Ascending aorta (tissue), 2 donors: ENCODE data around the gene RABGAP1L. TPM values are rescaled to one million over a fixed set of nuclear protein-coding genes. Genes with fewer than 3 reads are reported as not detected.

Experiments
- DNase-seq, 2 donors: peaks; one replicate each; pipeline ENCODE4 v3.0.0-alpha.2; 2019; ENCODE audit warnings: low spot score in 2 of 2
- H3K27ac ChIP-seq, 2 donors: fragments of 200-600 bp; sonication (generic); one replicate each; pipeline ENCODE4 v1.5.1; 2016 to 2017; ENCODE audit warnings: mild to moderate bottlenecking in 1 of 2
- H3K27me3 ChIP-seq: fragments of 200-600 bp; sonication (generic); one replicate; pipeline ENCODE4 v1.5.1; 2017
- H3K36me3 ChIP-seq, 2 donors: fragments of 200-600 bp; sonication (generic); one replicate each; pipeline ENCODE4 v1.5.1; 2016
- H3K4me1 ChIP-seq, 2 donors: fragments of 200-600 bp; sonication (generic); one replicate each; pipeline ENCODE4 v1.5.1; 2016 to 2017; ENCODE audit warnings: mild to moderate bottlenecking in 1 of 2
- H3K4me3 ChIP-seq, 2 donors: fragments of 200-600 bp; sonication (generic); one replicate each; pipeline ENCODE4 v1.5.1; 2016 to 2017; ENCODE audit warnings: mild to moderate bottlenecking in 1 of 2
- H3K9me3 ChIP-seq, 2 donors: fragments of 200-600 bp; sonication (generic); one replicate each; pipeline ENCODE4 v1.5.1; 2016
- intact Hi-C: fragments of 100-400 bp; cut with DNase I; formaldehyde crosslinking; loops from one replicate; pipeline ENCODE4 v1.15.1; 2023
- total RNA-seq: library from RNA; depleted of rRNA; stranded (reverse); fragments of >200 nt; gene quantifications from one replicate; pipeline ENCODE4 v1.1.0, GENCODE V29; 2016
- TF ChIP-seq, protein P1 (sequence below), 3 experiments: fragments of 200-600 bp in 2 of 3; fragments of 450-650 bp in 1 of 3; sonication (generic) in 2 of 3; IDR thresholded peaks; one replicate each; pipeline ENCODE4 v1.5.1; 2016 to 2019; ENCODE audit warnings: antibody characterized with exemption in 3 of 3, mild to moderate bottlenecking in 1 of 3, moderate library complexity in 1 of 3

RABGAP1L gene
- total RNA-seq, 1 donor from 2014 or later: 48.4 TPM

DNA sequence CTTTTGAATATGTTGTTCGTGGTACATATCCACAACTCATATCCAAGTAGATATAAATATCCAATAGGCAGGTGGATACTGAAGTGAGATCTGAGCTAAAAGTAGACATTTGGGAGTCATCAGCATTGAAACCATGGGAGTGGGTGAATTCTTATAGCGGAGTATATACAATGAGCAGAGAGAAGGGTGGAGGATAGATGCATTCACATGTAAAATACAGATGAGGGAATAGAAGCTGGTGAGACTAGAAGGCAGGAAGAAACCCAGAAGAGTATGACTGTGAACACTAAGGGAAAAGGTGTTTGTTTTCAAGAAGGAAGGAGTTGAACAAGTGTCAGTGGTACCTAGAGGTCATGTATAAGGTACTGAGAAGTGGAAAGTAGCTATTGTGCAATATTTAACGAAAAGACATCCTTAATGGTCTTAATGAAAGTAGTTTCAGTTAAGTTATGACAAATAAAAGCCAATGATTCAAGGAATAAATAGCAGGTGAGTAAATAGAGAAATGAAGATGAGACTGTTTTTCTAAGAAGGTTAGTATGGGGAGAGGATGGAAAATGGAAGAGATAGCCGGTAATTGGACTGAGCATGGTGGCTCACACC, 658.8 kb downstream of the RABGAP1L start:
- intact Hi-C loops: no loop called here
- TF ChIP-seq, protein P1, sequence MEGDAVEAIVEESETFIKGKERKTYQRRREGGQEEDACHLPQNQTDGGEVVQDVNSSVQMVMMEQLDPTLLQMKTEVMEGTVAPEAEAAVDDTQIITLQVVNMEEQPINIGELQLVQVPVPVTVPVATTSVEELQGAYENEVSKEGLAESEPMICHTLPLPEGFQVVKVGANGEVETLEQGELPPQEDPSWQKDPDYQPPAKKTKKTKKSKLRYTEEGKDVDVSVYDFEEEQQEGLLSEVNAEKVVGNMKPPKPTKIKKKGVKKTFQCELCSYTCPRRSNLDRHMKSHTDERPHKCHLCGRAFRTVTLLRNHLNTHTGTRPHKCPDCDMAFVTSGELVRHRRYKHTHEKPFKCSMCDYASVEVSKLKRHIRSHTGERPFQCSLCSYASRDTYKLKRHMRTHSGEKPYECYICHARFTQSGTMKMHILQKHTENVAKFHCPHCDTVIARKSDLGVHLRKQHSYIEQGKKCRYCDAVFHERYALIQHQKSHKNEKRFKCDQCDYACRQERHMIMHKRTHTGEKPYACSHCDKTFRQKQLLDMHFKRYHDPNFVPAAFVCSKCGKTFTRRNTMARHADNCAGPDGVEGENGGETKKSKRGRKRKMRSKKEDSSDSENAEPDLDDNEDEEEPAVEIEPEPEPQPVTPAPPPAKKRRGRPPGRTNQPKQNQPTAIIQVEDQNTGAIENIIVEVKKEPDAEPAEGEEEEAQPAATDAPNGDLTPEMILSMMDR (IDR thresholded peaks at IDR 0.05): no peak
- Histone ChIP-seq H3K9me3 (no peaks in the 10 kb centered on the region), H3K27ac (no peak overlapping the region), H3K27me3 (no peaks in the 10 kb centered on the region), H3K4me1 (no peaks in the 10 kb centered on the region), H3K36me3 (no peaks in the 10 kb centered on the region), H3K4me3 (no peak overlapping the region)
- no peak for DNase-seq

DNA sequence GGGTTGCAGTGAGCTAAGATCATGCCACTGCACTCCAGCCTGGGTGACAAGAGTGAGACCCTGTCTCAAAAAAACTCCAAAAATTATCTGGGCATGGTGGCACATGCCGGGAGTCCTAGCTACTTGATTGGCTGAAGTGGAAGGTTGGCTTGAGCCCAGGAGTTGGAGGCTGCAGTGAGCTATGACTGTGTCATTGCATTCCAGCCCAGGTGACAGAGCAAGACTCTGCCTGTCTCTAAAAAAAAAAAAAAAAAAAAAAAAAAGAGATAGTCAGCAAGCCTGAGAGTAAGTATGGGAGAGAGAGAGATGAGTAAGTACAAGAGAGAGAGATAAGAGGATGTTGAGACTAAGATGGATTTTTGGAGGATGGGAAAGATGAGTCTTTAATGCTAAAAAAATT, 659.6 kb downstream of the RABGAP1L start:
- Histone ChIP-seq H3K4me1 (no peaks in the 10 kb centered on the region), H3K36me3 (no peaks in the 10 kb centered on the region), H3K9me3 (no peaks in the 10 kb centered on the region), H3K27ac (no peak overlapping the region), H3K4me3 (no peak overlapping the region), H3K27me3 (no peaks in the 10 kb centered on the region)
- TF ChIP-seq, protein P1 (IDR thresholded peaks at IDR 0.05): no peak
- DNase-seq: no peak
- intact Hi-C loops: no loop called here

DNA sequence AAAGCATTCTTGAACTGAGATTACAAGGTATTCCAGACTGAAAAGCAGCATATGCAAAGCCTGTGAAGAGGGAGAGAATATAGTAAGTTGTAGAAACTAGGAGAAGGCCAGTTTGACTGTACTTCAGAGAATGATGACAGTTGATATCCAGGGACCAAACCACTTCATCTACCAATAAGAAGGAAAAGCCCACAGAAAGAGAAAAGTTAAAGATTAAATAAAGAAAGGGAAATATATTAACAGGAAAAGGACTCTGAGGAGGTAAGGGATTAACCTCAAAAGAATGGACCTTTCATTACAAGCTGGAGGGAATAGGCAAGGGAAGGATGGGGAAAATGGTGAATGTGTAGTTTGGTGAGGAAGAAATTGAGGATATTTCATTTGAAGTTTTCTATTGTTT, 660.3 kb downstream of the RABGAP1L start:
- Histone ChIP-seq H3K27me3 (no peaks in the 10 kb centered on the region), H3K27ac (no peak overlapping the region), H3K9me3 (no peaks in the 10 kb centered on the region), H3K36me3 (no peaks in the 10 kb centered on the region), H3K4me1 (no peaks in the 10 kb centered on the region), H3K4me3 (no peak overlapping the region)
- intact Hi-C loops: no loop called here
- DNase-seq: no peak
- TF ChIP-seq, protein P1 (IDR thresholded peaks at IDR 0.05): no peak

DNA sequence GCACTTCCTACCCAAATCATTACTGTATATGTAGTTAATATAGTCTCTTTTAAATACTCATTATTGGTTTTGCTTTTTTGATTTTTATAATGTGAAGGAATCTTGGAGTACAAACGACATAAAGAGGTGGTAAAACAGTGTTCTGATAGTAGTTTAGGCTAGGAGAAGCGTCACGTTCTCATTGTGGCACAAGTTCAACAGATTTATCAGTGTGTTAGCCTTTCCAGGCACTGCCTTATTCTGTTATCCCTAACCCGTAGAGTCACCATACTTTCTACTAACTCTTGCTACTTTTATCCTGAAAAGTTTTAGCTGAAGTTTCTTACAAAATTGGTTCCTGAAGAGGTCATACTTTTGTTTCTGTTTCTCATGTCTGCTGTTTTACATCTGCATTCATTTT, 665.8 kb downstream of the RABGAP1L start:
- Histone ChIP-seq H3K4me1 (no peaks in the 10 kb centered on the region), H3K27ac (no peak overlapping the region), H3K36me3 (no peaks in the 10 kb centered on the region), H3K9me3 (no peaks in the 10 kb centered on the region), H3K27me3 (no peaks in the 10 kb centered on the region), H3K4me3 (no peak overlapping the region)
- intact Hi-C loops: no loop called here
- DNase-seq: no peak
- TF ChIP-seq, protein P1 (IDR thresholded peaks at IDR 0.05): no peak

DNA sequence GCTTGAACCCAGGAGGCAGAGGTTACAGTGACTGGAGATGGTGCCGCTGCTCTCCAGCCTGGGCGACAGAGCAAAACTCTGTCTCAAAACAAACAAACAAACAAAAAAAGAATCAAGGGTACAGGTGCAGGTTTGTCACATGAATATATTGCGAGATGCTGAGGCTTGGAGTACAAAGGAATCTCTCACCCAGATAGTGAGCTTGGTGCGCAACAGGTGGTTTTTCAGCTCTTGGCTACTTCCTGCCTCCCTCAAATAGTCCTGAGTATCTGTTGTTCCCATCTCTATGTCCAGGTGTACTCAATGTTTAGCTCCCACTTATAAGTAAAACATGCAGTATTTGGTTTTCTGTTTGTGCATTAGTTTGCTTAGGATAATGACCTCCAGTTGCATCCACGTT, 666.5 kb downstream of the RABGAP1L start:
- H3K4me1 ChIP-seq: no peaks in the 10 kb centered on the region
- H3K36me3 ChIP-seq: no peaks in the 10 kb centered on the region
- no peak overlapping the region for H3K4me3 ChIP-seq
- no peaks in the 10 kb centered on the region for H3K9me3 ChIP-seq
- no peaks in the 10 kb centered on the region for H3K27me3 ChIP-seq
- intact Hi-C loops: no loop called here
- DNase-seq: no peak
- H3K27ac ChIP-seq: no peak overlapping the region
- TF ChIP-seq, protein P1 (IDR thresholded peaks at IDR 0.05): no peak

DNA sequence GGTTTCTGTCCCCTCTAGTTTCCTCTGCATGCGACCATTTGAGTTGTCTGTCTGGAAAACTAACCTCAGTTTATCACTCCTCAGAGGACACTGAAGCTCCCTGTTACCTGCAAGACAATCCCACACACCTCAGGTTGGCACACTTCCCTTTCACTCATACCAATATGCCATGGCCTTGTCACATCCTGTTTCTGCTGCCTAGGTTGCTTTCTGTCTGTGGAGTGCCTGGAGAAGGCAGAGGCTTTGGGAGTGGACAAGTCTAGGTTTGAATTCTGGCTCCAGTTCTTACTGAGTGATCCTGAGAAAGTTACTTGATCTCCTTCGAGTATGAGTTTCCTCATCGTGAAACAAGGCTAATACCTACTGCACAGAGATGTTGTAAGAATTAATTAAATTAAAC, 668.9 kb downstream of the RABGAP1L start:
- H3K4me3 ChIP-seq: no peak overlapping the region
- intact Hi-C loops: no loop called here
- no peak for DNase-seq
- H3K27ac ChIP-seq: no peak overlapping the region
- H3K27me3 ChIP-seq: no peaks in the 10 kb centered on the region
- H3K4me1 ChIP-seq: no peaks in the 10 kb centered on the region
- TF ChIP-seq, protein P1 (IDR thresholded peaks at IDR 0.05): no peak
- H3K9me3 ChIP-seq: no peaks in the 10 kb centered on the region
- no peaks in the 10 kb centered on the region for H3K36me3 ChIP-seq
